Upper lobe of right lung (tissue), 1 donor: ENCODE data around the gene B4GALT2. TPM values are rescaled to one million over a fixed set of nuclear protein-coding genes. Genes with fewer than 3 reads are reported as not detected.

Source experiments
- ATAC-seq: fragments of 200-7000 bp; cut with Tn5 transposase; one replicate; pipeline ENCODE4 v1.9.1; 2020; ENCODE audit warnings: mild to moderate bottlenecking, moderate library complexity
- DNase-seq: peaks from one replicate; pipeline ENCODE4 v3.0.0-alpha.2; 2020
- H3K27ac ChIP-seq: fragments of 200-600 bp; one replicate; pipeline ENCODE4 v1.8.0; 2022
- H3K27me3 ChIP-seq: fragments of 200-600 bp; one replicate; pipeline ENCODE4 v1.8.0; 2022; ENCODE audit warnings: mild to moderate bottlenecking
- H3K36me3 ChIP-seq: fragments of 200-600 bp; one replicate; pipeline ENCODE4 v1.8.0; 2022
- H3K4me1 ChIP-seq: fragments of 200-600 bp; one replicate; pipeline ENCODE4 v1.8.0; 2022
- H3K4me3 ChIP-seq: fragments of 200-600 bp; one replicate; pipeline ENCODE4 v1.8.0; 2022; ENCODE audit warnings: mild to moderate bottlenecking
- H3K9me3 ChIP-seq: fragments of 200-600 bp; one replicate; pipeline ENCODE4 v1.8.0; 2022
- CTCF ChIP-seq: fragments of 200-600 bp; IDR thresholded peaks from one replicate; pipeline ENCODE4 v1.8.0; 2022; ENCODE audit warnings: antibody characterized with exemption
- intact Hi-C: fragments of 100-400 bp; cut with DNase I; formaldehyde crosslinking; loops from one replicate; pipeline ENCODE4 v1.11.0; 2022
- total RNA-seq: library from RNA; stranded (reverse); fragmentation: NEBNext Ultra II Directional; extraction: Animal tissue kit (Norgen Biotek cat#: 25700); gene quantifications from one replicate; pipeline ENCODE4 v1.2.1, GENCODE V29; 2021
- donor health status: DM: no; HTN: yes; CAD: no; lungs with severe emphysema.

Gene B4GALT2
- total RNA-seq, 1 donor from 2014 or later, result 23.8 TPM

- H3K36me3 ChIP-seq, result peaks cover 14% of the 10 kb centered on the region
- DNase-seq, result no peak
- H3K27me3 ChIP-seq, result no peaks in the 10 kb centered on the region
- intact Hi-C loops, result no loop called here
- no peak overlapping the region for H3K4me3 ChIP-seq
- no peak for TF ChIP-seq CTCF
- no peaks in the 10 kb centered on the region for H3K9me3 ChIP-seq
- no peak overlapping the region for H3K27ac ChIP-seq
- H3K4me1 ChIP-seq, result no peaks in the 10 kb centered on the region
- no peak for ATAC-seq
Observed at GRCh38 chr1:43999455-43999854, 20.4 kb downstream of the B4GALT2 start.

GRCh38 chr1:44000122-44000665 is 21.2 kb downstream of the B4GALT2 start:
- DNase-seq, result no peak
- no peak for ATAC-seq
- peaks cover 14% of the 10 kb centered on the region for H3K36me3 ChIP-seq
- intact Hi-C loops, result loop anchor here (5.0 kb wide), 1 partner anchor 37 kb away; no protein-coding TSS in a partner anchor
- TF ChIP-seq CTCF, result no peak
- H3K4me3 ChIP-seq, result no peak overlapping the region
- H3K27me3 ChIP-seq, result no peaks in the 10 kb centered on the region
- no peaks in the 10 kb centered on the region for H3K9me3 ChIP-seq
- H3K27ac ChIP-seq, result no peak overlapping the region
- H3K4me1 ChIP-seq, result no peaks in the 10 kb centered on the region

GRCh38 chr1:44002165-44002564 is 23.2 kb downstream of the B4GALT2 start:
- intact Hi-C loops, result loop anchor here (5.0 kb wide), 1 partner anchor 35 kb away; no protein-coding TSS in a partner anchor
- no peak for DNase-seq
- no peaks in the 10 kb centered on the region for H3K9me3 ChIP-seq
- no peak overlapping the region for H3K4me3 ChIP-seq
- no peak for TF ChIP-seq CTCF
- H3K4me1 ChIP-seq, result no peaks in the 10 kb centered on the region
- H3K27me3 ChIP-seq, result no peaks in the 10 kb centered on the region
- no peak for ATAC-seq
- peaks cover 14% of the 10 kb centered on the region for H3K36me3 ChIP-seq
- no peak overlapping the region for H3K27ac ChIP-seq

- peaks cover 14% of the 10 kb centered on the region for H3K36me3 ChIP-seq
- no peak overlapping the region for H3K4me3 ChIP-seq
- no peaks in the 10 kb centered on the region for H3K27me3 ChIP-seq
- DNase-seq (no peak), ATAC-seq (no peak)
- H3K27ac ChIP-seq, result no peak overlapping the region
- H3K9me3 ChIP-seq, result no peaks in the 10 kb centered on the region
- intact Hi-C loops, result loop anchor here (5.0 kb wide), 1 partner anchor 35 kb away; no protein-coding TSS in a partner anchor
- no peaks in the 10 kb centered on the region for H3K4me1 ChIP-seq
- TF ChIP-seq CTCF, result no peak
Observed at GRCh38 chr1:44002606-44003157, 23.7 kb downstream of the B4GALT2 start.

- H3K36me3 ChIP-seq, result no peaks in the 10 kb centered on the region
- DNase-seq, result no peak
- intact Hi-C loops, result no loop called here
Observed at GRCh38 chr1:44008259-44008658, 29.2 kb downstream of the B4GALT2 start.

More at GRCh38 chr1:44008259-44008658, 29.2 kb downstream of the B4GALT2 start:
- no peaks in the 10 kb centered on the region for H3K27me3 ChIP-seq
- no peak for ATAC-seq
- H3K4me1 ChIP-seq, result no peaks in the 10 kb centered on the region
- no peak for TF ChIP-seq CTCF
- no peak overlapping the region for H3K4me3 ChIP-seq
- no peaks in the 10 kb centered on the region for H3K9me3 ChIP-seq
- no peak overlapping the region for H3K27ac ChIP-seq
